ENCODE results near the gene RAB13. TPM values are rescaled to one million over a fixed set of nuclear protein-coding genes. Genes with fewer than 3 reads are reported as not detected.

The RAB13 gene
- total and polyA plus RNA-seq, 2 of the 13 experiments (the other 11 are each of a cell fraction or from before 2014, with no cell fraction given): 15.9 to 24.7 TPM

GRCh38 chr1:154014154-154014907 lies 28.2 kb upstream of the RAB13 start:
- Histone ChIP-seq H4K20me1 (ENCODE audit: insufficient read depth, low read length) (no peaks in the 10 kb centered on the region), H3K4me3 (replicated peaks in 1 of 3; ENCODE audit: insufficient read depth in 1 of 3, low read depth in 2 of 3, low read length in 3 of 3) (no peak overlapping the region), H3K4me1 (ENCODE audit: insufficient read depth, low read length) (peaks cover 16% of the 10 kb centered on the region), H3K9ac (ENCODE audit: insufficient read depth, low read depth, low read length) (no peak overlapping the region), H3K79me2 (ENCODE audit: insufficient read depth, low read length) (no peaks in the 10 kb centered on the region), H3K27ac (ENCODE audit: extremely low read length, insufficient read depth, low read length) (no peak overlapping the region), H2AFZ (ENCODE audit: low read length) (no peak overlapping the region), H3K9me3 (ENCODE audit: low read length) (no peaks in the 10 kb centered on the region), H3K4me2 (ENCODE audit: low read depth, low read length) (no peak overlapping the region), H3K36me3 (replicated peaks in 1 of 2; ENCODE audit: control insufficient read depth in 1 of 2, insufficient read depth in 2 of 2, low read length in 2 of 2) (no peaks in the 10 kb centered on the region), H3K27me3 (ENCODE audit: control insufficient read depth in 1 of 2, insufficient read depth in 2 of 2, low read length in 2 of 2) (no peaks in the 10 kb centered on the region)
- FAIRE-seq: no peak
- ChIA-PET CTCF (ENCODE audit: low intra/inter-chr PET ratio, low total read pairs) (no interaction called here), POLR2A (no interaction called here)
- in situ Hi-C loops (cut with HindIII; ENCODE audit: extremely low pct_ligation_motif_present, low pct_unique_long_range_greater_than_20kb): no loop called here
- BruUV-seq (replicated peaks): no TSS peak
- no peak for ATAC-seq
- TF ChIP-seq EED (CRISPR knock-in tag; IDR thresholded peaks at IDR 0.05) (no peak), SP140L (CRISPR knock-in tag; IDR thresholded peaks at IDR 0.05; ENCODE audit: borderline replicate concordance) (no peak), FOSL2 (CRISPR knock-in tag; IDR thresholded peaks at IDR 0.05) (peak; percentile 44), PRDM4 (CRISPR knock-in tag; IDR thresholded peaks at IDR 0.05; ENCODE audit: borderline replicate concordance) (no peak), TFE3 (CRISPR knock-in tag; IDR thresholded peaks at IDR 0.05) (no peak), ZFP90 (CRISPR knock-in tag; IDR thresholded peaks at IDR 0.05; ENCODE audit: borderline replicate concordance) (no peak), HNF4A (CRISPR knock-in tag; IDR thresholded peaks at IDR 0.05) (no peak)
- 8% methylated on average over 3 of the region's 3 CpGs for WGBS (ENCODE audit: low lambda C conversion rate)
- intact Hi-C loops (cut with micrococcal nuclease; ENCODE audit: unreplicated experiment): loop anchor here (1.0 kb wide), 1 partner anchor 10 kb away; no protein-coding TSS in a partner anchor
- DNase-seq (ENCODE audit: low spot score): no peak
